GM19328 (cell line): ENCODE data around the gene SYT12.

Experiments used
- ATAC-seq: cut with Tn5 transposase; IDR thresholded peaks from one replicate; pipeline ENCODE4 v1.9.1; 2021; ENCODE audit warnings: mild to moderate bottlenecking, moderate library complexity; ENCODE audit not compliant: unreplicated experiment

Gene SYT12

DNA sequence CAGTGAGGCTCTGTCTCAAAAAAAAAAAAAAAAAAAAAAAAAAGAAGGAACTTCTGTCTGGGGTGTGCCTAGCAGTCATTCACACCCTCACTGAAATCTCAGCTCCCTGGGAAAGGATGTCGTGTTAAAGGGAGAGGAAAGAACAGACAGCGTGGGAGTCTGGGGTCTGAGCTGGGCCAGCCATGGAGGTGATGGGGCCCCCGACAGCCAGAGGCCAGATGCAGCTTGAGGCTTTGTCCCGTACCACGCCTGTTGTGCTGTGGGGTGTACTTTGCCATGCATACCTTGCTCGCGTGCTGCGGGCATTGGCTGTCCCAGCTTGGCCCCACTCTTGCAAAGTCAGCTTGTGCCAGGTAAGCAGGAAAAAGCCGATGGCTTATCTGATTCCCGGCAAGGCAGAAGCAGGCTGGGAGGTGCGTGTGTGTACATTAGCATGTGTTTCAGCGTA lies 4.6 kb downstream of the SYT12 start:
- ATAC-seq = no peak

DNA sequence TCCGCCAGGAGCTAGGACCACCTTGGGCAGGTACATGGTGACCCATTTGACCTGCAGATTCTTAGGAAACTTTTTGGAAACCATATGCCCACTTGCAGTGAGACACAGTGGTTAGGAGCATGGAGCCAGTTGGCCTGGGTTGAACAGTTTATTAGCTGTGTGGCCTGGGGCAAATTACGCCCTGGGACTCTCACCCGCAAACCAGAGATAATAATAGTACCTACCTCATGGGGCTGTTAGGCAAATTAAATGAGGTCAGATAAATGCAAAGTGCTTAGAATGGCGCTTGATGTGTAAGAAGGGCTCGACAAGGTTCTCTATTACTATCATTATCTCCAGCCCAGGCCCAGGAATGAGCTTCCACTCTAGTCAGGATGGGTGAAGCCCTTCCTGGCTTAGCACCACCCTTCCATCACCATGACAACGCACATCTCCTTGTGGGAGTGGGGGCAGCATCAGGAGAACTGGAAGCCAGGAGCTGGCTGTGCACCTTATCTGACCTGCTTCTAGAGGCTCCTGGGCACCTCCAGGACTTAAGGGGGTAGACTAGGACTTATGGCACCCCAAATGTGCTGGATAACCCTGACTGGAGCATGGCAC lies 5.1 kb downstream of the SYT12 start:
- no peak for ATAC-seq

DNA sequence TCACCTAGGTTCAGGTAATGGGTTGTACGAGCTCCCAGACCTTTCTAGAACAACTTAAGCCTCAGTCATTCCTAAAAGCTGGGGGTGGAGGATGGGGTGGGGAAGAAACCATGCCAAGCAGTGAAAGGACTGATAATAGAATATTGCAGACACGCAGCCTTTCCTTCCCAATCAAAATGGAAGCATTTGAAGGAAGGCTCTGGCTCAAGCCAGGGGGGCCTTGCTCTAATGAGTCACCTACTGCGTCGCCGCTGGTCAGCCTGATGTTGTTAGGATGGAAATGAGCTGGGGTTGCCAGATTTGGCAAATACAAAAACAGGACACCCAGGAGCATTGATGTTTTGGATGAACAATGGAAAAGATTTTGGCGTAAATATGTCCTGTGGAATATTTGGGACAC lies 6.2 kb downstream of the SYT12 start:
- ATAC-seq = no peak

DNA sequence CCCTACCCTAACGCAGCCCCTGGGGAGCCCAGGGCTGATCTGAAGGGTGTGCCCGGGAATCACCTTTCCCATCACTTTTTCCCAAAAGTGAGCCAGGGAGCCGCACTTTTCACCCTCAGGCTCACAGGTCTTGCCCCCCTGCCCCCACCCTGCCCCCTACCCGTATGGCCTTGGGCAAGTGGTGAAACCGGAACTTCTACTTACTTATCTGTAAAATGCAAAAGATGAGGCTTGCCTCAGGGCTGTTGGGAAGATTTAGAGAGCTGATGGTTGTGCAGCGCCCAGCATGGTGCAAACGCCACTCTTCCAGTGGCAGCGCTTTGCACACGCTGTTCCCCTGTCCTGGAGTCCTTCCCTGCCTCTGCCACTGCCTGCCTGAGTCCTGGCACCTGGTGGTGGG lies 8.0 kb downstream of the SYT12 start:
- no peak for ATAC-seq

DNA sequence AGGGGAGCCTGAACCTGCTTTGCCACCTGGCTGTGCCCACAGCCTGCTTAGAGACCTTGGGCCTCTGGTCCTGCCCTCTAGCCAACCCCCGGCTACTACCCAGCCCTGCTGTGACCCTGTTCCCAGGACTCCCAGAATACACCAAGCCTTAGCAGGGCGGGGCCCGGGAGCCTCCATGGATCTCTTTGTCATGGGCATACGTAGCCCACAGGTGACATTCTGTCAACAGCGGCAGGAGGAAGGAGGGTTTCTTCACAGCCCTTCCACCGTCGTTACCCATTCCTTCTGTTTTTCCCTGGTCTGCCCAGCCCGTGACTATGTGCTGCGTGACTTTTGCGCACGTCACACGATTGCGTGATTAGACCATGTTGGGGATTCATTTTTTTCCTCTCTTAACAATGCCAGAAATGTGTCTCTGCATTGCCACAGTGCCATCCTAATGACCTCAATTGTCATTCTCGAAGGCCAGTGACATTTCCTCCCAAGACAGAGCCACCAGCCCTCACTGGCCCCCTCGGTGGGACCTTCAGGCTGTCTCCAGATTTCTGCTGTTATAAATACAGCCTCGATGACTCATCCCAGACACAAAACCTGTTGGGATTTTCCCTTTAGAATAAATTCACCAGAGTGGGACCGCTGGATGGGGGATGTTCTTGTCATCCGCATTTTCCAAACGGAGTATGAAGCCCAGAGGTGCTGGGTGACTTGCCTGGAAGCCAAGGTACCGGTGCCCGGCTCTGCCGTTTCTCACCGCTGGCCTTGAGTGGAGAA lies 9.0 kb downstream of the SYT12 start:
- ATAC-seq = no peak

DNA sequence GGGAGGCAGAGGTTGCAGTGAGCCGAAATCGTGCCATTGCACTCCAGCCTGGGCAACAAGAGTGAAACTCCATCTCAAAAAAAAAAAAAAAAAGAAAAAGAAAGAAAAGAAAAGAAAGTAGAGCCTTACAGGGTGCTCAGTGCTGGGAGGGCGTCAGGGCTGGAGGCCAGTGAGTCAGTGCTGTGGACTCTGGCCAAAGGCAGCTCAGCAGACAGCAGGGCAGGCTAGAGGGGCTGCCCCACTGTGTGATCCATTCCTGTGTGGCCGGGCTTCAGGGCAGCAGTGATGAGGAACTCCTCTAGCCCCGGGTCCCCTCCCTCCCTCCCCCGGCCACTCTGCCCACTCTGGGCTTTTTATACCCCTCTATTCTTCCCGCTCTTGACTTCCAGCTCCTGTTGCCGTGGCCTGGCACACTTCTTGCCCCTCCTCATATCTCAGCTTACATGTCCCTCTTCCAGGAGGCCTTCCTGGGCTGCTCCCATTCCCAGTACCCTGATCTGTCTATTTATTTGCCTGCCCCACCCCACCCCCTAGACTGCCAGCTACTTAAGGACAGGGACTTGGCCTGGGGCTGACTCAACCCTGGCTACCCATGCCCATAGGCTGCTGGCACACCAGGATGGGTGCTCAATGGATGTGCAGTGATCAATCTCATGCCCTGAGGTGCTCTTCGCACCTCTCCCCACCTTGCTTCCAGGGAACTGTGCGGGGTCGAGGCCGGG lies 10.1 kb downstream of the SYT12 start:
- no peak for ATAC-seq

DNA sequence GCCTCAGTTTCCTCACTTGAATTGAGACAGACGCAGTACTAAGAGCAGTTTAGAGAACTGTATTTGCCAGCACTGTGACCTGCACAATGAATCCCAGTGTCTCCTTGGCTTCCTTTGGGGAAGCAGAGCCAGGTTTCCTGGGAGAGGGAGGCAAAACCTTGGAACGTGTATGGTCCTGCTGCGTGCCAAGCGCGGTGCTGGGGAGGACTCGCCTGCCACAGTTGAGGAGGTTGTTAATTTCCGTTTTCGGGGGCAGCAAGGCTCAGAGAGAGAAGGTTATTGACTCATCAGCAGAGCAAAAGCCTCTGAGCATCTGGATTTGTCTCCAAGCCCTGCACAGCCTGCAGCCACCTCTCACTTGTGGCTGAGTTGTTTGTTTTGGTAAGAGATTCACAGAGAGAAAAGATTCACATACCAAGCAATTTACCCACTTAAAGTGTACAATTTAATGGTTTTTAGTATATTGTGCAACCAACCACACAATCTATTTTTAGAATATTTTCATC lies 10.8 kb downstream of the SYT12 start:
- no peak for ATAC-seq

DNA sequence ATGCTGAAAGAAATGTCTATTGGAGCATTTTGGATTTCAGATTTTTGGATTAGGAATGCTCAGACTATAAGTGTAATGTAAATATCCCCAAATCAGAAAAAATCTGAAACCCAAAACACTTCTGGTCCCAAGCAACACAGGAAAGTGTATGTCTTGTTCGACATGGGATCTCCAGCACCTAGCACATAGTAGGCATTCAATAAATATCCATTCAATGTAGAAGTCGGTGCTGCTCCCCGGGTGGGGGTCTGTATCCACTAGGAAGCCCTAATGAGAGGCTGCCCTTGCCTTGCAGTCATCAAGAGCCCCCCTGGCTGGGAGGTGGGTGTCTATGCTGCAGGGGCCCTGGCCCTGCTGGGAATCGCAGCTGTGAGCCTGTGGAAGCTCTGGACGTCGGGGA lies 11.4 kb downstream of the SYT12 start:
- ATAC-seq = no peak

DNA sequence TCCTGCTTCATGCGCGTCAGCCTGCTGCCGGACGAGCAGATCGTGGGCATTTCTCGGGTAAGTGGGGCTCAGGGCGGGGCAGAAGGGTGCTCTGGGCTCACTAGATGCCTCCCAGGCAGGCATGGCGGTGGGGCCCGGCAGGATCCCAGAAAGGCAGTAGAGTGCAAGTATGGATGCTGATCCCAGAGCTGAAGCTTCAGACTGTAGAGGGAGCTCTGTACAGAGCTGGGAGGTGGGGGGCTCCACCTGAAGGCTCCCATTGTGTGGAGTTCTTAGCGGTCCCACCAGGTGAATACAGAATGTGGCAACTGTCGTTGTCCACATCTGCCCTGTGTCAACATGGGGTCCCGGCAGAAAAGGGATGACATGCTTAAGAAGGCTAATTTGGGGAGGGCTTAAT lies 17.2 kb downstream of the SYT12 start:
- no peak for ATAC-seq

DNA sequence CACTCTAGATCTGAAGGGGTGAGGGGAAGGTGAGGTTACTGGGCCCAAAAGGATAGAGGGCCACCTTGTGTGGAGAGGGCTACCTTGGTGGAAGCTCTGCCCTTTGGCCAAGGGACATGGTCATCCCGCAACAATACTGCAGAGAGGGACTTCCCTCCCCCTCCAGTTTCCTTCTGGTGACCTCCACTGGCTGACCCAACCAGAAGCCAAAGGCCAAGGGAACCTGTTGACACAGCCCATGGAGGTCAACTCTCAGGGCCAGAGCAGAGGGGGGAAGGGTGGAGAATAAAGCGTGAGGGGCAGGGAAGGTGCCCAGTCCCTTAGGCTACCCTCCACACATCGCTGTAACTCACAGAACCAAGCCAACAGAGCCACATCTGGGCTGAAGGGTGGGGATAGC lies 18.7 kb downstream of the SYT12 start:
- ATAC-seq = no peak

DNA sequence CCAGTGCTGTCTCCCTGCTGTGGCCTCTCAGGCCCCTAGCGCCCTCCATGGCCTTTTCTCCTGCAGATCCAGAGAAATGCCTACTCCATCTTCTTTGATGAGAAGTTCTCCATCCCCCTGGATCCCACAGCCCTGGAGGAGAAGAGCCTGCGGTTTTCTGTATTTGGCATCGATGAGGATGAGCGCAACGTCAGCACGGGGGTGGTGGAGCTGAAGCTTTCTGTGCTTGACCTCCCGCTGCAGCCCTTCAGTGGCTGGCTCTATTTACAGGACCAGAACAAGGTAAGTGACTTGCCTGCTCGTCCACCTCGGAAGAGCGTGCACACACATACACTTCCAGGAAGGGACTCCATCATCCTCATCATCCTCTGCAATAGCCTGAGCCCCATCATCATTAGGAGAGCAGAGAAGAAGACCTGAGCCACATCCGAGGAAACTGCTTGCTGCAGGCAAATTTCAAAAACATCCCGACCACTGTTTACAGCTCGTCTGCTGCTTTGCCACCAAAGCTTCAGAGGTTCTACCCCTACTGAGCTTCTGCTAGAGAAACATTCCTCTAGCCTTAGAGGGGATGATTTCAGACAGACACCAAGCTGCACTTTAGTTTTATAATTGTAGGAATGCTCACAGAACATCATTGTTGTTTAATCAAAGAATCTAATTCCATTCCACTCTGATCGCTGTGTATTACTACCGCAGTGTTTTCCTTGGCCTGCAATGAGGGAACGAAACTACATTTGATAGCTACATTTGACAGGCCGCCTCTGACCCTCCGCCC lies 20.8 kb downstream of the SYT12 start:
- ATAC-seq = no peak

DNA sequence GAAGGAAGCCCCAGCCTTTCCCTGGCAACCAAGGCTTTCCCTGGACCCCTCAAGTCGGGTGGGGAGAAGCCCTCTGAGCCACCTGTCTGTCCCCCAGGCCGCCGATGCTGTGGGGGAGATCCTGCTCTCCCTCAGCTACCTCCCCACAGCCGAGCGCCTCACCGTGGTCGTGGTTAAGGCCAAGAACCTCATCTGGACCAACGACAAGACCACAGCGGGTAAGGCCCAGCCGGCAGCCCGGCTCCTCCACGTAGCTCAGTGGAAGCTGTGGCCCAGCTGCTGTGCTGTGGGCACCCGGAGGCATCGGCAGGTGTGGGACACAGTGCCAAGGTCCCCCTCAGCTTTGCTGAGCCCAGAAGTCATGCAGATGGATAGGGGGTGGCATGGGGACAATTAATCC lies 21.6 kb downstream of the SYT12 start:
- ATAC-seq = no peak

DNA sequence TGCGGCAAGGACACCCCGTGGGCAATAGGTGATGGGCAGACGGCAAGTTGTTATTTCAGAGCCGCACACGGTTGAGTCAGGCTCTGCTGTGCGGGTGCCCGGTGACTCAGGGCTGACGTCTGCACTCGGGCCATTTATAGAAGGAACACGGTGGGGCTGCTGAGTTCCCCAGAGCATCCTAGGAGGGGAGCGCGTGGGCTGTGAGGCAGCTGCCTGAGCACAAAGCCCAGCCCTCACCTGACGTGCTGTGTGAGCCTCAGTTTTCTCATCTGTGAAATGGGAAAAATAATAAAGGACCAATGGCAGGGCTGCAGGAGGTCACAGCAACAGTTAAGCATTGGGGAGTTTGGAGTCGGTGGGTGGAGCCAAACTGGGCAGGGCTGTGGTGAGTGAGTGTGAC lies 22.4 kb downstream of the SYT12 start:
- no peak for ATAC-seq

DNA sequence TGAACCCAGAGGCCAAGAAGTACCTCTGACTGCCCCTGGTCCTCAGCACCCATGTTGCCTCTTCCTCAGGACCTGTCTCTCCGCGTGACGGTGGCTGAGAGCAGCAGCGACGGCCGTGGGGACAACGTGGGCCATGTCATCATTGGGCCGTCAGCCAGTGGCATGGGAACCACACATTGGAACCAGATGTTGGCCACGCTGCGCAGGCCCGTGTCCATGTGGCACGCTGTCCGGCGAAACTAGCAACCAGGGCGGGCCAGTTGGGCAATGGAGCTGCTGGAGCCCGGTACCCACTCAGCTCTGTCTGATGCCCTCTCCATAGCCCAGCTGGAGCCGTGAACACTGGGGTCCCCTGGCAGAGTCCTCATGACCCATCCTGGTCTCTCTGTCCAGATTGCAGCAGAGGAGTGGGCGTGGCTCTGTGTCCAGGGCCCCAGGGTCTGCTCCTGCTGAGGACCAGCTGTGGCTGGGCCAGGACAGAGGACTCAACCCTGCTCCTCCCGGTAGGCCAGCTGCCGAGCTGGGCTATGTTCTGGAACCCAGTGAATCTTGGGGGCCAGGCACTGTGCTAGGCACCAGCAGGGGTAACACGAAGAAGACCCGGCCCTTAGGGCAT lies 25.7 kb downstream of the SYT12 start:
- ATAC-seq = no peak

DNA sequence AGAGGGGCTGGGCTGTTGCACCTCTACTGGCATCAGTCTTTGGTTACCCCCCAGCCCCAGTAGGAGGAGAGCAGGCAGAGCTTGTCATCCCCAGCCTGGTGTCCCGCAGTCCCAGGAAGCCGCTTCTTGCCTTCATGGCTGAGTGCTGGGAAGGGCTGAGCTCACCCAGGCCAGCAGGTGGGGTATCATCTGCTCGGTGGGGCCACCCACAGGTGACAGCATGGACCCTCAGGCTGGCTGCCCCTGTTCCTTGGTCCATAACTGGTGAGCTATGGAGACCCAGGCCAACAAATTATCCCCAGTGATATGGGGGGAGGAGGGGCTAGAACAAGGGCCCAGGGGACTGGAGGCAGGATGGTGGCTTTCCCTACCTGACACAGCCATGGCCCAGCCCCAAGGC lies 27.2 kb downstream of the SYT12 start:
- ATAC-seq = no peak

DNA sequence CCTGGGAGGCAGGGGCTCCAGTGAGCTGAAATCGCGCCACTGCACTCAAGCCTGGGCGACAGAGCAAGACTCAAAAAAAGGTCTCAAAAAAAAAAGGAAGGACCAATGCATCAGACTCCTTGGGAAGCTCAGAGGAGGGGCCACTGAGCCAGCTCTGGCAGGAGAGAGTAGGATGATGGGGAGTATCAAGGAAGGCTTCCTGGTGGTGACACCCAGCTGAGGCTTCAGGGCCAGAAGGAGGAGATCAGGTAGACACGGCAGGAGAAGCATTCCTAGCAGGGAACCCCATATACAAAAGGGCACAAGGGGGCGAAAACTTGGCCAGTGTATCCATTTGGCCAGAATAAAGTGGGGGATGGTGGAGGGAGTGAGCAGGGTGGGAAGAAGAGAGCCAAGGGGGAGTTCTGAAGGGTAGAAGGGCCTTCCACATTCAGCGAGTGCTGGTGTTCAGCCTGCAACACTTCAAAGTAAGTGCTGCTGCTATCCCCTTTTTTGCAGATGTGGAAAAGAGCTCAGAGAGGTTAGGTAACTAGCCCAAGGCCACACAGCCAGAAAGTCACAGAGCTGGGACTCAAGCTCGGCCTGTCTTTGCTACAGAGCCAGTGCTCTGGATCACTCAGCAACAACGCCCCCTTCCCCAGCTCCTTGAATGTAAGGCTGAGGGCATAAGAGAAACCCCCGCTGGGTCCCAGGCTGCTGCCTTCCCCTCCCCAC lies 28.4 kb downstream of the SYT12 start:
- ATAC-seq = no peak

DNA sequence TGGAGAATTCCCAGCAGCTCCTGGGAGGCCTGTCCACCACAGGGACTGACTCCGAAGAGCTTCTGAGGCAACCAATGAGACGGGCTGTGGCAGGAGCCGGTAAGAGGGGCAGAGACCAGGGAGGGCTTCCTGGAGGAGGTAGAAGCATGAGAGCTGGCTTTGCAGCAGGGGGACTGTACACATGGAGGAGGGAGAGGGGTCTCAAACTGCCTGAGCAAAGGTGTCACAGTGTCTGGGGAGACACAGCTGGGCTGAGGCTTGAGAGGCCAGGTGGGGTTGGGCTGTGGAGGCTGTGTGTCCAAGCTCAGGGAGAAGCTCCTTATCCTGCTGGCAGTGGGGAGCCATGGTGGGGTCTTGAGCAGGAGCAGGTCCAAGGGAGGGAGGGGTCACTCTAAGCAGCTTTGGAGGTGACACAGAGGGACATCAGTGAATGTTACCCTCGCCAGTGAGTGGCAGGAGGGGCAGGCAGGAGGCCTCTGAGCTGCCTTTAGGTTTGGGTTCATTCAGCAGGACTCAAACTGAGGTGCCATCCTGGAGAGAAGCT lies 29.1 kb downstream of the SYT12 start:
- no peak for ATAC-seq

DNA sequence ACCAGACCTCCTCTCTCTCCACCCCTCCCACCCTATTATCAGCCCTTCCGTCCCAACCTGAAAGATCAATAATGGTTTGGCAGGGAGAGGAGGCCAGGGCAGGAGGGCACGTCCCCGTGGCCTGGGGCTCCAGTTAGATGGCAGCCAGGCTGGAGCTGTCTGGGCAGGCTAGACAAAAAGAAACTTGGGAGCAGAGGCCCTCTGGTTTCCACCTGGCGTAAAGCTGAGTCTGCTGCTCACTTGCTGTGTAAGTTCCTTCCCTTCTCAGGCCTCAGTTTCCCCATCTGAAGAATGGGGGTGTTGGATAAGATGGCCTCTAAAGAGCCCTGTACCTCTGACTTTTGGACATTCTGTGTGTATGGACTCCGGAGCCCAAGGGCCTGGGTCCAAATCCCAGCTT lies 30.0 kb downstream of the SYT12 start:
- no peak for ATAC-seq

DNA sequence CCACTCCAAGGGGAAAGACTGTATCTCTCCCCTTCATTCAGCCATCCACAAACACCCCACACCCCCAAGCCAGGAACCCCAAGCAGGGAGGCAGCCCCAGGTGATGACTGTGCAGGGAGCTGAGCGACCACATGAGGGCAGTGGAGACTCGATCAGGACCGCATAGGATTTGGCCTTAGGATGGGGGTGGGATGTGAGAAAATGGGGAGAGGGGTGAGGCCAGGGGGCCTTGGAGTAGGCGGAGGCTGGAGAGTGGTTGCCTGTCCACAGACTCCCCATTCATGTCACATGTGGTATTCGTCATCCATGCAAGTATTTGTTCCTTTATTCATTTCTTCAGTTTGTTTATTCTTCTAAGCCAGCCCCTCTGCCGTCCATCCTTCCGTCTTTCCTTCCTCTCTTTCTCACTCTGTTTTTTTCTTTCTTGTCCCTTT lies 31.0 kb downstream of the SYT12 start:
- ATAC-seq = no peak

DNA sequence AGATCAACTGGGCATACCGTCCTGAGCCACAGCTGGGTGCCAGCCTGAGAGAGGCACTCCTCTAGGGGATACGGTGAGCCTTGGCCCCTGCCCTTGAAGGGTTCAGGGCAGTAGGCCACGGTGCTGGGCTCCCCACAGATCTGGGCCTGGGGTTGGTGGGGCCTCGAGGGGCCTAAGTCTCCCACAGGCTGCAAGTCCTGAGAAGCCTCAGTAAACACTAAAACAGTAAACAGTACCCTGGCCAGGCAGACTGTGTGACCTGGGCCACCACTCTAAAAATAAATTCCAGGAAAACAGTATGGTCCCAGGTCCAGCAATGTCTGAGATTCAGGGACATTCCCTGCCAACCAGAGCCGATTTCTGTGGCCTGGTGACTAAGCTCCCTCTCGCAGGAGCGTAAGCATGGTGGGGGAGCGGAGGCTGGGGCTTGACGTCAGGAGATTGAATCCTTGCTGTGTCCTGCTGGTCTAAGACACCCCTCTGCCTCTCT lies 31.5 kb downstream of the SYT12 start:
- no peak for ATAC-seq
